ENCODE data around the gene VEGFD.

Gene VEGFD, protein sequence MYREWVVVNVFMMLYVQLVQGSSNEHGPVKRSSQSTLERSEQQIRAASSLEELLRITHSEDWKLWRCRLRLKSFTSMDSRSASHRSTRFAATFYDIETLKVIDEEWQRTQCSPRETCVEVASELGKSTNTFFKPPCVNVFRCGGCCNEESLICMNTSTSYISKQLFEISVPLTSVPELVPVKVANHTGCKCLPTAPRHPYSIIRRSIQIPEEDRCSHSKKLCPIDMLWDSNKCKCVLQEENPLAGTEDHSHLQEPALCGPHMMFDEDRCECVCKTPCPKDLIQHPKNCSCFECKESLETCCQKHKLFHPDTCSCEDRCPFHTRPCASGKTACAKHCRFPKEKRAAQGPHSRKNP

DNA sequence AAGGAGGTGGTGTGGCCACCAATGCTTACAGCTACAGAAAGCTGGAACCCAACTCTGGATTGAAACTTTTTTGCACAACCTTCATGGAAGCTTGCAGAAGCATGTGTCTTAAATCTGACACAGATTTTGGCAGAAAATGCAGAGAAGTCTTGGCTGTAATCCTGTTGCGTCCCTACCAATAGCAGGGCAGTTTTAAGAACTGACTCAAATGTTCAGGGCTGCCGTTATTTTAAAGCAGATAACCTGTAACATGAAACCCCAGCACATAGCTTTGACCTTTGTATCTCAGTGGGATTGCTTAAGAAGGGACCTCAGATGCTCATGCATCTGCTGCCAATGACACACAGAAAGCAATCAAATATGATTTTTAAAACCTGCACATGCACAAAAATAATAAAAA, at the start of gene VEGFD:
Gene VEGFD (minus strand): TSS at position 110 of the 400 bp plus-strand sequence. CDS start 467 bp downstream, outside the sequence.
- Mint-ChIP-seq H3K4me1 (ENCODE audit: low read depth) (no peaks in the 10 kb centered on the region), H3K27ac (no peak within 1 kb of the TSS), H3K27me3 (no peaks in the 10 kb centered on the region), H3K9me3 (ENCODE audit: low read depth) (no peaks in the 10 kb centered on the region), H3K4me3 (no peak within 1 kb of the TSS), H3K36me3 (no peaks in the 10 kb centered on the region)

DNA sequence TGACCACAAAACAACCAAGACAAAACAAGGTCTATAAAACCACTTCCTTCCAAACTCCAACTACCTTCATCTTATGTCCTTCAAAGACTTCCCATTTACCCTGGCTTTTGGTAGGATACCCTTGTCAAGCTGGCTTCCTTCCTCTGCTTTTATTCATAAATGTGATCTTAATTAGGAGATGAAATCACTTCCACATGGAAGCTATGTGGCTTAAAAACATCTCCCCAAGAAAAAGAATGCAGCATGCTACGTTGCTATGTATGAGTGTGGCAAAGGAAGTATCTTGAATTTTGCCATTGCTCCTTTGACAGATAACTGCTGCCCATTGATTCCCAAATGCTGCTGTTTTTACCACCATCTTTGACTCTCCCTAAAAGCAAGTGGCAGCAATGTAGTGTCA, 46.4 kb upstream of the VEGFD start:
- H3K4me1 Mint-ChIP-seq (ENCODE audit: low read depth) = no peaks in the 10 kb centered on the region
- H3K4me3 Mint-ChIP-seq = no peak overlapping the region
- H3K9me3 Mint-ChIP-seq (ENCODE audit: low read depth) = no peaks in the 10 kb centered on the region
- H3K36me3 Mint-ChIP-seq = no peaks in the 10 kb centered on the region
- H3K27ac Mint-ChIP-seq = no peak overlapping the region
- peaks cover 2% of the 10 kb centered on the region for H3K27me3 Mint-ChIP-seq

DNA sequence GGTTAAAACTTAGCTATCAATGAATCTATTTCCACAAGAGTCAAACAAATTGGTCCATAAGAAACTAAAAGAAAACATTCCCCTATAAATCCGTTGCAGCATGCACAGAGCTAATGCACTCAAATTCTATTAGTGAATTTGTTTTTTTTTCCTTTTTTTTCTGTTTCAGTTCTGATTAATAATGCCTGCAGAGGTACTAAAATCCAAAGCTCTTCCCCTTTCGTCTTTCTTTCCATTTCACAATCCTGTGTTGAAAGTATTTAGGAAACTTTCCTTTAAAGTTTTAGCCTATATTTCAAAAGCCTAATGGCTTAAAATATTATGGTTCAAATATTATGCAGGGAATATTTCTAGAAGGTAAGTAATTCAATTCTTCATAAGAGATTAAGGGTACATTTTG, 45.9 kb upstream of the VEGFD start:
- no peak overlapping the region for H3K27ac Mint-ChIP-seq
- no peaks in the 10 kb centered on the region for H3K4me1 Mint-ChIP-seq (ENCODE audit: low read depth)
- H3K36me3 Mint-ChIP-seq = no peaks in the 10 kb centered on the region
- no peak overlapping the region for H3K4me3 Mint-ChIP-seq
- H3K27me3 Mint-ChIP-seq = peaks cover 2% of the 10 kb centered on the region
- H3K9me3 Mint-ChIP-seq (ENCODE audit: low read depth) = no peaks in the 10 kb centered on the region

DNA sequence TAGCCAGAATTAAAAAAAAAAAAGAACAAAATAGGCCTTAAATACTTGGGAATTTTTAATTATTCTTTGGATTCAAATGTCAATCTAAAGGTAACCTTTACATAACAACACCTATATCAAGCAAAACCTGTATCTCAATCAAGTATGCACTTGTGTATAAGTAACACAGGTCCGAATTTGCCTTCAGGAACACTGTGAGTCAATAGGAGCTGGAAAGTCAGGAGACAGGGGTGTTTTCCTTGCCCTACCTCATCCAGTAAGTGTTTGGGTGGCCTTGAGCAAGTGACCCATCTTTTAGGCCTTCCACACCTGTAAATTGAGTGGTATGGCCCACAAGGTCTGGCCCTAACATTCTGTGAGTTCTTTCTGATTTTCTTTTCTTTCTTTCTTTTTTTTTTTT, 40.8 kb upstream of the VEGFD start:
- no peaks in the 10 kb centered on the region for H3K4me1 Mint-ChIP-seq (ENCODE audit: low read depth)
- H3K27me3 Mint-ChIP-seq = no peaks in the 10 kb centered on the region
- H3K36me3 Mint-ChIP-seq = no peaks in the 10 kb centered on the region
- no peaks in the 10 kb centered on the region for H3K9me3 Mint-ChIP-seq (ENCODE audit: low read depth)
- no peak overlapping the region for H3K4me3 Mint-ChIP-seq
- H3K27ac Mint-ChIP-seq = no peak overlapping the region

DNA sequence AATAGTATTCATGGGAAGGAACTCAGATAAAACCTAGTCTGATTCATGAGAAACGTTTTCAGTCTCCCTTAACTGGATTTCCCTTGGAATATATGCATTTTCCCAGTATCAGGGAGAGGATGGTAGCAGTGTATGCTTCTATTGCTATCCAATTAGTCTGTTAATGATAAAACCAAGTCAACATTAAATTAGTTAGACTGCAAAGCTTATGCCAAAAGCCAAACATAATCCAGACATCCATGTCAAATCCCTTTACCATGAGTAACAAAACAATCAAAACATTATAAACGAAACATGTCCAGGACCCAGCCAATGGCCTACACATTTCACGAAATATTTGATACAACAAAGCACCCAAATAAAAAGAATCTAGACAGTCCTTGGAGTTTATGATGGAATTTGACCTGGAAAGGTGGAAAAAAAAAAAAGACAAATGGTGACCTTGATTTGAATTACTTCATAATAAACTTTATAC, 34.5 kb upstream of the VEGFD start:
- H3K4me1 Mint-ChIP-seq (ENCODE audit: low read depth) = no peaks in the 10 kb centered on the region
- no peak overlapping the region for H3K27ac Mint-ChIP-seq
- no peaks in the 10 kb centered on the region for H3K36me3 Mint-ChIP-seq
- no peak overlapping the region for H3K4me3 Mint-ChIP-seq
- H3K9me3 Mint-ChIP-seq (ENCODE audit: low read depth) = peaks cover 4% of the 10 kb centered on the region
- H3K27me3 Mint-ChIP-seq = no peaks in the 10 kb centered on the region

DNA sequence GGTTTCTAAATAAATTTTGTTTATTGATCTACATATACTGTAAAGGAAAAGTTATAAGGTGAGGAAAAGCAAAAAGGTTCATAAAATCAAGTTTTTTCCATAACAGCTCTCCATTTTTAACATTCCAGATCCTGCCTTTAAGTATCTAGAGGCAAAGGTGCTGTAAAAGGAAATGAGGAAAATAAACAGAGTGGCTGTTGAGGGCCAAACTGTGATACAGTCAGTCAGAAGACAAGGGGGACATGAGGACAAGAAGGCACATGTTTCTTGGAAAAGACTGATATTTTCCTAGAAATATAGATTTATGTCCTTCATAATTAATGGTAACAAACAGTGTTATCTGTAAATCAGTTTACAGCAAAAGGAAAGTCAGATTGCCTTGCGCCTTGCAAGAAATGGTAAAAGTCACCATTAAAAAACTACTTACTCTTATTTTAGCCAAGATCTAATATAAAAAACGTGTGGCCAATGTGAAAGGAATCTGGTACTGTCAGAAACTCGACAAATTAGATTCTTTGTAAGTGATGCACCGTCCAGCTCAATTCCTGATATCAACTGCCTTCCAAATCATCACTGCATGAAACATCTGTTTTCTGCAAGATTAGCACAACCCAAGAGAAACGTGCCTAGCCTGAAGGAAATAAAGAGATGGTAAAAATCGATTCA, 34.0 kb upstream of the VEGFD start:
- H3K27ac Mint-ChIP-seq = no peak overlapping the region
- no peaks in the 10 kb centered on the region for H3K27me3 Mint-ChIP-seq
- H3K4me3 Mint-ChIP-seq = no peak overlapping the region
- H3K4me1 Mint-ChIP-seq (ENCODE audit: low read depth) = no peaks in the 10 kb centered on the region
- H3K36me3 Mint-ChIP-seq = no peaks in the 10 kb centered on the region
- H3K9me3 Mint-ChIP-seq (ENCODE audit: low read depth) = peaks cover 4% of the 10 kb centered on the region

DNA sequence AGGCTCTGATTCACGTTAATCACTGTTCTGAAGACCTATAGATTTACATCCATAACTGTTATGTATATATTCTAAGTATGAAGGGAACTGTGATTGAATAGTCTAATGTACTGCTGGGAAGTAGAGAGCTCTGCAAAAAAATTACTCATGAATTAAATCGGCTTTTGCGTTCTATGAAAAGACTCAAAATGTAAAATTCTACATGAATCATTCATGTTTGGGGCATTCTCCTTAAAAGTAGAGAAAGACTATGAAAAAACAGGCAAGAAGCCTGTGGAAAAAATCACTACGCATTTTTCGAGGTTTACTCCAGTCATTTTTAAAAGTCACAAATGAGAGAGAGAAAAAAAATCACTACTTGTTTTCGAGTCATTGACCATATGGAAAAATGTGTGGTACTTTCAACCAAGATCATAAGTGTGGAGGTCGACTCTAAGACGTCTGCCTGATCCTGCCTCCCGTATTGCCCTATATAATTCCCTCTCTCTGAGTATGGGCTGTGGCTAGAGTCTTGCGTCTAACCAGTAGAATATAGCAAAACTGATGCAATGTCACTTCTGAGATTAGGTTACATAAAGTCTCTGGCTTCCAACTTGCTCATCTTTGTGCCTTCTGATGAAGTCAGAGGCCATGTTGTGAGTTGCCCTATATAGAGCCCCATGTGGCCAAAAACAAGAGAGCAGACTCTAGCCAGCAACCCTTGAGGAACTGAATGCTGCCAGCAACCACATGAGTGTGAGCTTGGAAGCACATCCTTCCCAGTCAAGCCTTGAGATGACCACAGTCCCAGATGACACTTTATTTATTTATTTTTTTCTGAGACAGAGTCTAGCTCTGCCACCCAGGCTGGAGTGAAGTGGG, 32.1 kb upstream of the VEGFD start:
- H3K27me3 Mint-ChIP-seq = no peaks in the 10 kb centered on the region
- no peak overlapping the region for H3K27ac Mint-ChIP-seq
- peaks cover 4% of the 10 kb centered on the region for H3K9me3 Mint-ChIP-seq (ENCODE audit: low read depth)
- no peak overlapping the region for H3K4me3 Mint-ChIP-seq
- no peaks in the 10 kb centered on the region for H3K36me3 Mint-ChIP-seq
- H3K4me1 Mint-ChIP-seq (ENCODE audit: low read depth) = no peaks in the 10 kb centered on the region

DNA sequence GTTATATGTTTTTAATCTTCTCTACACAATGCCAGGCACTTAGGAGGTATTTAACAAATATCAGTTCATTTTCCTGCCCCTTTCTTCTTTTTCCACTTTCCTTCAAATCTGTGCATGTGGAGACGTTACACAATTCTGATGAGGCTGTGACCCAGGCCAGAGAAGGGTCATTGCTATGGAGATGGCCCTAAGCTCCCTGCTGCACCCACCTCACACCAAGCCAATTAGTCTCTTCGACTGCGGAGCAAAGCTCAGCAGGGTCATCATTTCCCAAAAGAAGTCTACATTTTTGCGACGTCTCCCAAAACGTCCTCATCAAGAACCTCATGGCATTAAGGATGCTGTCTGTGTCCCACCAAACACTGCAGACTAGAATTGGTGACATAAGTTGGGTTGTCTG, 28.9 kb upstream of the VEGFD start:
- Mint-ChIP-seq H3K27ac (no peak overlapping the region), H3K9me3 (ENCODE audit: low read depth) (peaks cover 4% of the 10 kb centered on the region), H3K27me3 (peaks cover 1% of the 10 kb centered on the region), H3K36me3 (no peaks in the 10 kb centered on the region), H3K4me1 (ENCODE audit: low read depth) (no peaks in the 10 kb centered on the region), H3K4me3 (no peak overlapping the region)

DNA sequence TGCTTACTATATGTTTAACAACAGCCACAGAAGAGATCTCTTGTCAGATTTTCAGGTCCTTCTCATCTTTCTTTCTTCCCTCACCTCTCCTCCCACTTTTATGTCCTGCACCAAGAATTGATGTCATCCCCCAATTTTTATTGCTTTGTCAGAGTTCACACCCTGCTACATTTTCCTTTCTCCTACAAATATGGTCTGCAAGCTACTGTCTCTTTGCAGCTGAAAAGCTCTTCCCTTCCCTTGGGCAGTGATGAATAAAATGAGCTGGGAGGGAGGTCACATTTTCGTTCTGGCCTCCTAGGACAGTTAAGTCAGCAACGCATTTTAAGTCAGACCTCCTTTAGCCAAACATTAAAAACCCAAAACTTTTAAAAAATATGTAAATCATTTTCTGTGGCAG, 26.7 kb upstream of the VEGFD start:
- H3K27ac Mint-ChIP-seq = no peak overlapping the region
- H3K4me1 Mint-ChIP-seq (ENCODE audit: low read depth) = no peaks in the 10 kb centered on the region

DNA sequence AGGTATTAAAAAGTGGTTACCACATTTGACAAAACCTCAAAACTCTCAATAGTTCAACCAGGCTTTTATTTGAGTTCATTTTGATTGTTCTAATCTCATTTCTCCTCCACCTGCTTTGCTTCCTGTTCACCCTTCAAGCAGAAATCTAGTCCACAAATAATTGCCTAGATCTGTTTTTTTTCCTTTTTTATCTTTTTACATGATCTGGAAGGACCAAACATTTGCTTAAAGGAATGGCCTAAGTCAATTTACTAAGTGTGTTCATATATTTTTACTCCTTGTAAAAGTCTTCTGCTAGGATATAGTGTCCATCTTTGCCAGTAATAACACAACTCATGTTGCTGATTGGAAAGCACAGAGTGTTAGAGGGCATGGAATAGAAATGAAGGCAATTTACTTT, 26.2 kb upstream of the VEGFD start:
- Mint-ChIP-seq H3K27me3 (peaks cover 1% of the 10 kb centered on the region), H3K4me3 (no peak overlapping the region), H3K9me3 (ENCODE audit: low read depth) (no peaks in the 10 kb centered on the region), H3K27ac (no peak overlapping the region), H3K36me3 (no peaks in the 10 kb centered on the region), H3K4me1 (ENCODE audit: low read depth) (no peaks in the 10 kb centered on the region)

More for the DNA sequence above, 26.7 kb upstream of the VEGFD start:
- no peaks in the 10 kb centered on the region for H3K9me3 Mint-ChIP-seq (ENCODE audit: low read depth)
- peaks cover 1% of the 10 kb centered on the region for H3K27me3 Mint-ChIP-seq
- no peak overlapping the region for H3K4me3 Mint-ChIP-seq
- H3K36me3 Mint-ChIP-seq = no peaks in the 10 kb centered on the region

DNA sequence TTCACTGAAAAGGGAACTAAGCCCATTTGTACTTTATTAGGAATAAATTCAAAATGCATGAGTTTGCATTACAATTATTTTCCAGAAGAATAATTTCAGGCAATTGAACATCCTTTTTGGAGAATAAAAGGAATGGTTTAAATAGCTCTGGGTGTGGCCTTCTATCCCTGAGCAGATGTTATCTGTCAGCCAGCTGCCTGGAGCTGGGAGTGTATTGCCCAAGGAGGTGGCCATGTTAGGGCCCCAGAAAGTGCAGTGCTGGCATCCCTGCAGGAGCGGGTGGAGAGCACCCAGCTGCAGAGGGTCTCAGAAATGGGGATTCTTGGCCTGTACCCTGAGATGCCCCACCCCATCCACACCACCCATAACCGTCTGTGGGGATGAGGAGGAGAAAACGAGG, 21.6 kb upstream of the VEGFD start:
- H3K27ac Mint-ChIP-seq = no peak overlapping the region
- H3K4me3 Mint-ChIP-seq = no peak overlapping the region
- no peaks in the 10 kb centered on the region for H3K9me3 Mint-ChIP-seq (ENCODE audit: low read depth)
- peaks cover 2% of the 10 kb centered on the region for H3K27me3 Mint-ChIP-seq
- no peaks in the 10 kb centered on the region for H3K36me3 Mint-ChIP-seq
- H3K4me1 Mint-ChIP-seq (ENCODE audit: low read depth) = no peaks in the 10 kb centered on the region

DNA sequence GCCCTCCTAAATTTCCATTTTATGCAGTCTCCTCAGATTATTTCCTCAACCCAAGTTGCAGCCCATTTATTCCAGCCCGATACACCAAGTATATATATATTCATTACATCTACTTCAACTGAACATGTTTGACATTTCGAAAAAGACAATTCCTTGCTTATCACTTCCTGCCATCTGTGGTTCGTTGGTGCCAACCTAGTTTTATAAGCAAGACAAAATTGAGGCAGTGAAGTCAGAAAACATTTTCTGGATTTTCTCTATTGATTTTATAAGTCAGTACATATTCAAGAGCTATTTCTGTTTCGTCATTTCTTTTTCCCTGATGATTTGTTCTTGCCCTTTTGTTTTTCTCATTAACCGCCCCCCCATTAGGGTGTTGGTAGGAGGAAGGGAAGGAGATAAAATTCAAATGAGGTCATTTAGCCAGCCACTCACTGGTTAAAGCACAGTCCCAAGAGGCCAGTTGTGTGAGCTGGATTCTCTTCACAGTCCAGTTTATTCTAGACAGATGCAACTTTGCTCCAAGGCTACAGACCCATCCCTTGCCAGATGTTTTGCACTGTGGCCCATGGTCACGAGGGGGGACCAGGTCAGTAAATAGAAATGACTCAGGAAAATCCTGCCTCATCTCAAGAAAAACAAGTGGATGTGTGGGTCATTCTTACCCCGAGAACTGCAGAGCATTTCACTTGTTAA, 20.3 kb upstream of the VEGFD start:
- Mint-ChIP-seq H3K9me3 (ENCODE audit: low read depth) (no peaks in the 10 kb centered on the region), H3K27ac (no peak overlapping the region), H3K27me3 (peaks cover 2% of the 10 kb centered on the region), H3K4me3 (no peak overlapping the region), H3K4me1 (ENCODE audit: low read depth) (no peaks in the 10 kb centered on the region), H3K36me3 (no peaks in the 10 kb centered on the region)

DNA sequence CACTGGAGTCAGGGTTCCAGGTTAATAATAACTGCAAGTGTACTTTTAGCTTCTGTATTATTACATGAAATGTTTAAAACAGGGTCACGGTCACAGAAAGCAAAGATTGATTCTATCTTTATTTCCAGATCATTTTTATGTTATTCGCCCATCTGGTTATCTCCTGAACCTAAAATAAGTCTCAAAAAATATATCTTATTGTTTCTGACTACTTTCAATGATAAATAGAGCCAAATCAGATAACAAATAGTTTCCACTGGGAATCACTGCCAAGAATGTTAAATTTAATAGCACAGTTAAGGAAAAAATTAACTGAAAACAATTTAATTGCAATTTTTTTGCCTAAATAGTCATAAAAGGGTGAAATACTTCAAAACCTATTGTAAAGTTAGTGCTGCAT, 17.2 kb upstream of the VEGFD start:
- Mint-ChIP-seq H3K27me3 (peaks cover 1% of the 10 kb centered on the region), H3K9me3 (ENCODE audit: low read depth) (no peaks in the 10 kb centered on the region), H3K36me3 (no peaks in the 10 kb centered on the region), H3K4me3 (no peak overlapping the region), H3K27ac (no peak overlapping the region), H3K4me1 (ENCODE audit: low read depth) (no peaks in the 10 kb centered on the region)

DNA sequence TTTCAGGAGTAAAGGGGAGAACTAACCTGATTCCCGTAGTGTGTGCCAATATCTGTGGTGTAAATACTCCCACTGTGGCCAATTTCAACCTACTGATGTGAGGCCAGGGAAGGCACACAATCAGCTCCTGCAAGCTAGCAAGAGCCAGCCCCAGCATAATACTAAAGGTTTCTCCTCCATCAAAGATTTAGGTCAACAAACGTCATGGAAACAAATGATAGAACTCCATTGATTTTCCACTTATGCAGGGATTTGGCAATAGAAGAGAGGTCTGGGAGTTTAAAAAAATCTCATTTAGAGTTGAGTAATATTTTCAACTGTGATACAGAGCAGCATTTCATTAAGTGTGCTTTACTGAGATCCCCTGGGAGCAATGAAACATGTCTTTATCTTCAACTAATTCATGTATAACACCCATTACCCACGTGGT, 15.8 kb upstream of the VEGFD start:
- no peak overlapping the region for H3K4me3 Mint-ChIP-seq
- H3K9me3 Mint-ChIP-seq (ENCODE audit: low read depth) = no peaks in the 10 kb centered on the region
- H3K4me1 Mint-ChIP-seq (ENCODE audit: low read depth) = no peaks in the 10 kb centered on the region
- H3K27me3 Mint-ChIP-seq = peaks cover 1% of the 10 kb centered on the region
- no peaks in the 10 kb centered on the region for H3K36me3 Mint-ChIP-seq
- H3K27ac Mint-ChIP-seq = no peak overlapping the region

Measured in activated naive CD8-positive, alpha-beta T cell (primary cell).